Hepatocyte (in vitro differentiated cells): Measurements from ENCODE around the gene GPRC5B. TPM values are rescaled to one million over a fixed set of nuclear protein-coding genes. Genes with fewer than 3 reads are reported as not detected.

Experiments
- DNase-seq: peaks from one replicate; pipeline ENCODE4 v3.0.0-alpha.2; 2016; ENCODE audit warnings: low spot score
- H2AFZ ChIP-seq: fragments of 200-600 bp; sonication (generic); 2 replicates; pipeline ENCODE4 v1.6.0; 2016; ENCODE audit warnings: antibody characterized with exemption, mild to moderate bottlenecking
- H3K27ac ChIP-seq: fragments of 200-600 bp; sonication (generic); 2 replicates; pipeline ENCODE4 v1.5.1; 2016; ENCODE audit warnings: mild to moderate bottlenecking
- H3K27me3 ChIP-seq: fragments of 200-600 bp; sonication (generic); 2 replicates; pipeline ENCODE4 v1.6.1; 2016
- H3K36me3 ChIP-seq: fragments of 200-600 bp; sonication (generic); replicated peaks from 2 replicates; pipeline ENCODE4 v1.5.1; 2016; ENCODE audit warnings: low read depth; ENCODE audit not compliant: insufficient read depth
- H3K4me1 ChIP-seq: fragments of 200-600 bp; sonication (generic); 2 replicates; pipeline ENCODE4 v1.5.1; 2016; ENCODE audit warnings: mild to moderate bottlenecking, moderate library complexity; ENCODE audit not compliant: insufficient read depth
- H3K4me2 ChIP-seq: fragments of 200-600 bp; sonication (generic); 2 replicates; pipeline ENCODE4 v1.6.0; 2016
- H3K4me3 ChIP-seq: fragments of 200-600 bp; sonication (generic); 2 replicates; pipeline ENCODE4 v1.5.1; 2016; ENCODE audit warnings: mild to moderate bottlenecking
- H3K79me2 ChIP-seq: fragments of 200-600 bp; sonication (generic); 2 replicates; pipeline ENCODE4 v1.6.0; 2017; ENCODE audit warnings: mild to moderate bottlenecking
- H3K9me2 ChIP-seq: fragments of 200-600 bp; sonication (generic); replicated peaks from 2 replicates; pipeline ENCODE4 v1.6.0; 2017; ENCODE audit warnings: mild to moderate bottlenecking; ENCODE audit not compliant: insufficient read depth
- H3K9me3 ChIP-seq: fragments of 200-600 bp; sonication (generic); 2 replicates; pipeline ENCODE4 v1.5.1; 2016; ENCODE audit warnings: low read depth, mild to moderate bottlenecking
- H4K20me1 ChIP-seq: fragments of 200-600 bp; sonication (generic); 2 replicates; pipeline ENCODE4 v1.6.0; 2016; ENCODE audit warnings: mild to moderate bottlenecking; ENCODE audit not compliant: insufficient read depth, poor library complexity, severe bottlenecking
- CTCF ChIP-seq: fragments of 200-600 bp; sonication (generic); IDR thresholded peaks from 2 replicates; pipeline ENCODE4 v1.5.1; 2016; ENCODE audit warnings: antibody characterized with exemption, mild to moderate bottlenecking; ENCODE audit not compliant: poor library complexity
- EZH2 ChIP-seq: fragments of 200-600 bp; sonication (generic); IDR thresholded peaks from 2 replicates; pipeline ENCODE4 v1.6.1; 2016; ENCODE audit warnings: antibody characterized with exemption, mild to moderate bottlenecking, borderline replicate concordance
- EZH2phosphoT487 ChIP-seq: fragments of 200-600 bp; sonication (generic); IDR thresholded peaks from one replicate; pipeline ENCODE4 v1.6.1; 2018; ENCODE audit warnings: antibody characterized with exemption, mild to moderate bottlenecking, low read depth, moderate library complexity; ENCODE audit not compliant: unreplicated experiment, severe bottlenecking
- WGBS: methylation state at CpG from one replicate; pipeline ENCODE4 v1.1.6; 2016; ENCODE audit warnings: low lambda C conversion rate; ENCODE audit errors: missing lambda C conversion rate; 5-methylcytosine and 5-hydroxymethylcytosine counted together
- polyA plus RNA-seq: library from polyadenylated mRNA; unstranded; fragments of >200 nt; fragmentation: Nextera tagmentation; extraction: Ambion mirVana; gene quantifications from 2 replicates; pipeline ENCODE4 v1.2.1, GENCODE V29; 2016
- total RNA-seq: library from RNA; depleted of rRNA; stranded (reverse); fragments of >200 nt; gene quantifications from 2 replicates; pipeline ENCODE4 v1.2.3, GENCODE V29; 2014

The GPRC5B gene
- total and polyA plus RNA-seq, 2 experiments from 2014 or later, result 36.2 to 73.1 TPM

- Histone ChIP-seq H3K4me3 (no peak overlapping the region), H3K79me2 (no peaks in the 10 kb centered on the region), H3K4me2 (no peak overlapping the region), H2AFZ (no peak overlapping the region), H4K20me1 (no peaks in the 10 kb centered on the region), H3K9me2 (no peaks in the 10 kb centered on the region), H3K4me1 (peaks cover 4% of the 10 kb centered on the region), H3K9me3 (no peaks in the 10 kb centered on the region), H3K27ac (no peak overlapping the region), H3K36me3 (no peaks in the 10 kb centered on the region), H3K27me3 (no peaks in the 10 kb centered on the region)
- TF ChIP-seq EZH2phosphoT487 (no peak), CTCF (no peak), EZH2 (no peak)
- 85% methylated on average over 3 of the region's 3 CpGs for WGBS
- no peak for DNase-seq
Observed at GRCh38 chr16:19841184-19841583, 43.5 kb downstream of the GPRC5B start.

- no peaks in the 10 kb centered on the region for H3K9me3 ChIP-seq
- no peak overlapping the region for H3K4me2 ChIP-seq
- H3K36me3 ChIP-seq, result no peaks in the 10 kb centered on the region
- no peak overlapping the region for H2AFZ ChIP-seq
- DNase-seq, result no peak
- no peaks in the 10 kb centered on the region for H3K27me3 ChIP-seq
- no peak overlapping the region for H3K4me3 ChIP-seq
- no peaks in the 10 kb centered on the region for H3K9me2 ChIP-seq
- no peaks in the 10 kb centered on the region for H3K79me2 ChIP-seq
- H3K27ac ChIP-seq, result no peak overlapping the region
- H3K4me1 ChIP-seq, result peaks cover 4% of the 10 kb centered on the region
- WGBS, result 78% methylated on average over 3 of the region's 3 CpGs
- TF ChIP-seq EZH2phosphoT487 (no peak), EZH2 (no peak), CTCF (no peak)
- H4K20me1 ChIP-seq, result no peaks in the 10 kb centered on the region
Observed at GRCh38 chr16:19840524-19841110, 44.0 kb downstream of the GPRC5B start.

- Histone ChIP-seq H3K79me2 (no peaks in the 10 kb centered on the region), H2AFZ (no peak overlapping the region), H4K20me1 (no peaks in the 10 kb centered on the region), H3K27me3 (no peaks in the 10 kb centered on the region), H3K9me2 (no peaks in the 10 kb centered on the region), H3K4me3 (no peak overlapping the region), H3K4me1 (peaks cover 4% of the 10 kb centered on the region), H3K4me2 (no peak overlapping the region), H3K27ac (no peak overlapping the region), H3K36me3 (no peaks in the 10 kb centered on the region), H3K9me3 (no peaks in the 10 kb centered on the region)
- DNase-seq, result no peak
- TF ChIP-seq CTCF, result no peak
- TF ChIP-seq EZH2, result no peak
- no peak for TF ChIP-seq EZH2phosphoT487
- WGBS, result 78% methylated on average over 13 of the region's 13 CpGs
Observed at GRCh38 chr16:19837984-19838707, 46.5 kb downstream of the GPRC5B start.
